Skeletal muscle tissue (tissue), 4 donors: Measurements from ENCODE around the gene MRPS35. TPM values are rescaled to one million over a fixed set of nuclear protein-coding genes. Genes with fewer than 3 reads are reported as not detected.

Source experiments
- H3K27ac ChIP-seq: one replicate; pipeline ENCODE4 v1.7.0; 2013; ENCODE audit warnings: mild to moderate bottlenecking, low read depth, low read length, inconsistent platforms
- H3K27me3 ChIP-seq, 3 donors: one replicate each; pipeline ENCODE4 v1.7.0; 2013; ENCODE audit warnings: low read length in 3 of 3; ENCODE audit not compliant: control insufficient read depth in 3 of 3, insufficient read depth in 3 of 3
- H3K36me3 ChIP-seq, 3 donors: one replicate each; pipeline ENCODE4 v1.7.0; 2013; ENCODE audit warnings: low read length in 3 of 3; ENCODE audit not compliant: control insufficient read depth in 3 of 3, insufficient read depth in 3 of 3
- H3K4me1 ChIP-seq, 3 donors: one replicate each; pipeline ENCODE4 v1.7.0; 2013; ENCODE audit warnings: low read length in 3 of 3, mild to moderate bottlenecking in 3 of 3; ENCODE audit not compliant: control insufficient read depth in 3 of 3, insufficient read depth in 3 of 3
- H3K4me3 ChIP-seq, 3 donors: one replicate each; pipeline ENCODE4 v1.7.0; 2013; ENCODE audit warnings: low read length in 3 of 3
- H3K9ac ChIP-seq, 3 donors: one replicate each; pipeline ENCODE4 v1.7.0; 2013; ENCODE audit warnings: low read length in 3 of 3, mild to moderate bottlenecking in 3 of 3, moderate library complexity in 2 of 3, low read depth in 1 of 3
- H3K9me3 ChIP-seq, 3 donors: one replicate each; pipeline ENCODE4 v1.7.0; 2013; ENCODE audit warnings: low read length in 3 of 3; ENCODE audit not compliant: control insufficient read depth in 3 of 3
- total RNA-seq: library from RNA; depleted of rRNA; stranded (reverse); fragments of >200 nt; gene quantifications from one replicate; pipeline ENCODE4 v1.2.3, GENCODE V29; 2014
- donor health status: Osteomylitis.

The MRPS35 gene
- total RNA-seq, 1 donor from 2014 or later, result 64.2 TPM

- Histone ChIP-seq H3K27me3 (no peaks in the 10 kb centered on the region), H3K9me3 (no peaks in the 10 kb centered on the region), H3K4me3 (no peak overlapping the region), H3K4me1 (no peaks in the 10 kb centered on the region), H3K27ac (no peak overlapping the region), H3K9ac (no peak overlapping the region), H3K36me3 (peaks cover 29 to 62% (median 61%) of the 10 kb centered on the region in 3 donors)
Measured at GRCh38 chr12:27685274-27685673, 25.4 kb upstream of the MRPS35 start.

DNA sequence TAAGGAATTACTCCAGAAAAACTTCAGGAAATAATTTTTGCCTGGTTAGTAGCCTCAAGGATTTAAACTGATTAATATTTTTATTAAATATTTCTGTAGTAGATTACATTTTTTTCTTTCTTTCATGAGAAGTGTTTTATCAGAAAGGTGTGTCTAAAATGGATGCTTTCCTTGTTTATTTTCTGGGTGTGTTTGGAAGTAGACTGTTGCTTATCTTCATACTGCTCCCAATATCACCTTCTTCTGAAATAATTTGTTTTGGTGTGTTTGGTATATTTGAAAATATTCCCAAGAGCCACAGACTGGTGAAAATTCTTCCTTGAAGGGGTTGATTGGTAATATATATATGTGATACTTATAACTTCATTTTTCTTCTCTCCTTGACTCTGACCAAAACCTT lies 24.5 kb upstream of the MRPS35 start:
- Histone ChIP-seq H3K36me3 (peaks cover 32 to 62% (median 58%) of the 10 kb centered on the region in 3 donors), H3K9me3 (no peaks in the 10 kb centered on the region), H3K9ac (no peak overlapping the region), H3K27ac (no peak overlapping the region), H3K4me3 (no peak overlapping the region), H3K27me3 (no peaks in the 10 kb centered on the region), H3K4me1 (no peaks in the 10 kb centered on the region)

GRCh38 chr12:27688671-27689070 lies 22.0 kb upstream of the MRPS35 start:
- no peak overlapping the region for H3K9ac ChIP-seq
- H3K4me1 ChIP-seq, result no peaks in the 10 kb centered on the region
- H3K27me3 ChIP-seq, result no peaks in the 10 kb centered on the region
- H3K4me3 ChIP-seq, result no peak overlapping the region
- no peaks in the 10 kb centered on the region for H3K9me3 ChIP-seq
- H3K36me3 ChIP-seq, result peaks cover 40 to 63% (median 58%) of the 10 kb centered on the region in 3 donors
- no peak overlapping the region for H3K27ac ChIP-seq

DNA sequence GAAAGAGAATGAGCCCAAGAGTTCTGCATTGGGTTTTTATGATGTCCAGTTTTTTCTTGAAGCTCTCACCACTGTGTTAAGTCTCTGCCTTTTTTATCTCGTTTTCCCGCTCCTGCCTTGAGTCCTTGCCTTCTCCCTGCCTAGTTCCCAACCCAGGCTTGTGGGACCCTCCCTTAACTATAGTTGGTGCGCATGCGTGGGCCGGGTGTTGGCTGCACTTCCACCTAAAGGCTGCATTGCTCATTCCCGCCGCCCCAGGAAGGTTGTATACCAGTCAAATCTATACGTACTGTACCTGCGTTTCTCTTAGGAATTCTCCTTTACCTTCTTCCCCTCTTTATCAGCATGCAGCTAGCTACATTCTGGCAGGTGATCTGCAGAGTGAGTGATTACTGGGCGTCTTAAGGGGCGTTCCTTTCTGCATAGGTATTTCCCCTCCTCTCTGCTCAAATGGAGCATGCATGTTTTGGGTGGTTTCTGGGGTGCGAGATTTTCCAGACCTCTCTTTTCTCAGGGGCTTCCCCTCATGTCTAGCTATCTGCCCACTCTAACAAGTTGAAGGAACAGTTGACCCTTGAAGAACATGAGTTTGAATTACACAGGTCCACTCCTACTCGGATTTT lies 21.0 kb upstream of the MRPS35 start:
- no peak overlapping the region for H3K27ac ChIP-seq
- H3K9me3 ChIP-seq, result no peaks in the 10 kb centered on the region
- peaks cover 40 to 63% (median 58%) of the 10 kb centered on the region in 3 donors for H3K36me3 ChIP-seq
- no peaks in the 10 kb centered on the region for H3K27me3 ChIP-seq
- no peaks in the 10 kb centered on the region for H3K4me1 ChIP-seq
- H3K9ac ChIP-seq, result no peak overlapping the region
- H3K4me3 ChIP-seq, result no peak overlapping the region

GRCh38 chr12:27693403-27693802 lies 17.2 kb upstream of the MRPS35 start:
- Histone ChIP-seq H3K4me3 (no peak overlapping the region), H3K27me3 (no peaks in the 10 kb centered on the region), H3K27ac (no peak overlapping the region), H3K9ac (no peak overlapping the region), H3K9me3 (no peaks in the 10 kb centered on the region), H3K4me1 (no peaks in the 10 kb centered on the region), H3K36me3 (peaks cover 29 to 44% (median 41%) of the 10 kb centered on the region in 3 donors)

GRCh38 chr12:27695556-27696292 lies 14.9 kb upstream of the MRPS35 start:
- no peaks in the 10 kb centered on the region for H3K9me3 ChIP-seq
- no peak overlapping the region for H3K4me3 ChIP-seq
- no peak overlapping the region for H3K9ac ChIP-seq
- no peak overlapping the region for H3K27ac ChIP-seq
- no peaks in the 10 kb centered on the region for H3K27me3 ChIP-seq
- no peaks in the 10 kb centered on the region for H3K4me1 ChIP-seq
- H3K36me3 ChIP-seq, result peaks cover 13 to 21% (median 21%) of the 10 kb centered on the region in 3 donors

GRCh38 chr12:27696293-27696652 lies 14.4 kb upstream of the MRPS35 start, which contains the start of gene REP15:
Gene REP15 (plus strand): TSS chr12:27696447. CDS start chr12:27696563, 116 bp downstream.
- H3K9me3 ChIP-seq, result no peaks in the 10 kb centered on the region
- H3K4me3 ChIP-seq, result no peak within 1 kb of the TSS
- no peak within 1 kb of the TSS for H3K27ac ChIP-seq
- no peak within 1 kb of the TSS for H3K9ac ChIP-seq
- no peaks in the 10 kb centered on the region for H3K4me1 ChIP-seq
- no peaks in the 10 kb centered on the region for H3K27me3 ChIP-seq
- H3K36me3 ChIP-seq, result peaks cover 13 to 21% (median 19%) of the 10 kb centered on the region in 3 donors

DNA sequence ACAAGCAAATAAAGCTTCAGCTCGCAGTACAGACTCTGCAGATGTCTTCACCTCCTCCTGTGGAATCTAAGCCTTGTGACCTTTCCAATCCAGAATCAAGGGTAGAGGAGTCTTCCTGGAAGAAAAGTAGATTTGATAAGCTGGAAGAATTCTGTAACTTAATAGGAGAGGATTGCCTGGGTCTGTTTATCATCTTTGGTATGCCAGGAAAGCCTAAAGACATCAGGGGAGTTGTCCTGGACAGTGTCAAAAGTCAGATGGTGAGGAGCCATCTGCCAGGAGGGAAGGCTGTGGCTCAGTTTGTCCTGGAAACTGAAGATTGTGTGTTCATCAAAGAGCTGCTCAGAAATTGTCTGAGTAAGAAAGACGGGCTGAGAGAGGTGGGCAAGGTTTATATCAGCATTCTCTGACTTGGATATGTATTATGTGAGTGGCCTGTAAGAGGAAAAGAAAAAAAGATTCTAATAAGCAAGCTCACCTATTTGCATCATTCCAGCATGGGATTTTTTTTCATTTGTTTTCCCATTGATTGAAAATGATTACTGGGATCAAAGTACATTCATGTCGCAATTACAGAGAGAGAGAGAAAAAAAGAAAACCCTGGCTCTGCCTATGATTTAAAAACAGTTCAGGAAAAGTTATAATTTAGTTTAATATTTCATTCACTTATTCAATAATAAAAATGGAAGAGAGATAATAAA lies 13.6 kb upstream of the MRPS35 start:
- Histone ChIP-seq H3K9me3 (no peaks in the 10 kb centered on the region), H3K9ac (no peak overlapping the region), H3K27ac (no peak overlapping the region), H3K4me3 (no peak overlapping the region), H3K4me1 (no peaks in the 10 kb centered on the region), H3K36me3 (peaks cover 10 to 17% (median 12%) of the 10 kb centered on the region in 3 donors), H3K27me3 (no peaks in the 10 kb centered on the region)

DNA sequence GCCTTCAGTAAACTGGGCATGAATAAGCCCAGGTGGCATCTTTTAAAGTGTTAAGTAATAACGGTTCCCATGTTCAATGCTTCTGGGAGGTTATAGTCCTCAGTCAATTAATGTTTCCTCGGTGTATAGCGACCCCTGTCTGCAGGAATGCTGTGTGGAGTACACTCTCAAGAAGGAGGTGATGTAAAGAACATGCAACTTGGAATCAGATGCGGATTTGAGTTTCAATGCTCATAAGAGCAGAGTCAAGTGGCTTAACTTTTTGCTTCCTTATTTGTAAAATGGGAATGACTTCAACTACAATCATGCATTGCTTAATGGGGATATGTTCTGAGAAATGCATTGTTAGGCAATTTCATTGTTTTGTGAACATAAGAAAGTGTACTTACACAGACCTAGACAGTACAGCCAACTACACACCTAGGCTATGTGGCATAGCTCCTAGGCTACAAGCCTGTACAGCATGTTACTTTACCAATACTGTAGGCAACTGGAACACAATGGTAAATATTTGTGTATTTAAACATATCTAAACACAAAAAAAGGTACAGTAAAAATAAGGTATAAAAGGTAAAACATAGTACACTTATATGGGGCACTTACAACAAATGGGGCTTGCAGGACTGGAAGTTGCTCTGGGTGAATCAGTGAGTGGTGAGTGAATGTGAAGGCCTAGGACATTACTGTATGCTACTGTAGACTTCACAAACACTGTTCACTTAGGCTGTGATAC lies 6.7 kb upstream of the MRPS35 start:
- no peaks in the 10 kb centered on the region for H3K4me1 ChIP-seq
- no peaks in the 10 kb centered on the region for H3K9me3 ChIP-seq
- H3K36me3 ChIP-seq, result no peaks in the 10 kb centered on the region
- H3K9ac ChIP-seq, result no peak overlapping the region
- H3K27ac ChIP-seq, result no peak overlapping the region
- H3K27me3 ChIP-seq, result no peaks in the 10 kb centered on the region
- H3K4me3 ChIP-seq, result no peak overlapping the region
